ENCODE results near the gene ADGRL3.

- TF ChIP-seq CTCF (IDR thresholded peaks at IDR 0.05): no peak
- TF ChIP-seq POLR2A (IDR thresholded peaks at IDR 0.05): no peak
Observed at GRCh38 chr4:61824454-61824853, 624.3 kb downstream of the ADGRL3 start.
